GM21825 (cell line): ENCODE results near the gene APBB1IP.
"Not testable (repeated sequence)": the region's sequence is repeated elsewhere in the genome, so short reads cannot be mapped to it uniquely, and the experiment has no call there.

Experiments used
- ATAC-seq: cut with Tn5 transposase; IDR thresholded peaks from one replicate; pipeline ENCODE4 v1.9.1; 2021; ENCODE audit warnings: mild to moderate bottlenecking, moderate library complexity; ENCODE audit not compliant: unreplicated experiment

The APBB1IP gene

DNA sequence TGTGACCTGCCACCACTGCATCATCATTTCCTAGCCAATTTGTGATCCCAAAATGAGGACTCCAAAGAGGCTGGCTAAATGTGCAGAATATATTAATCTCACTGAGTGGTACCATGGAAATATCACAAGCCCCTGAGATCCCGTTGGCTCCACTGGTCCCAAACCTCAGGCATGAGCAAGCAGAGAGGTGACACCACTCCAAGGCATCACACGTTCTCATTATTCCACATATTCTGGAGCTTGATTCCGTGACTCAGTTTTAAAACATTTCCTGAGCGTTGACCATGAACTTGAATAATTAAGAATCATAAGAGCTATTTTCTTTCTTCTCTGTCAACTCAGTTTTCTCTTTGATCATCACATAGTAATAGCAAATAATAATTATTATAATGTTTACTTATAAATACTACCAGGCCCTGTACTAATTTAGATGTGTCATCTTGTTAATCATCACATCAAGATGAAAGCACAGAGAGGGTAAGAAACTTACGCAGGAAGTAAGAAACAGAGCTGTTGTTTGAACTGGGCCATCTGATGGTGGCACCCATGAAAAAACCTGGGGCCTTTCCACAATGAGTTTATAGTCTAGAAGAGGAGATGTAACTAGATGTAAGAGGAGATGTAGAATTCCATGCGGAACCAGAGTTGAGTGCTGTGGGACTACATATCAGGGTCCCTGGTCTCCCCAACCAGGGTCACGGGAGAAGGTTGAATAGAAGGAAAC lies 3.5 kb downstream of the APBB1IP start:
- ATAC-seq = no peak

DNA sequence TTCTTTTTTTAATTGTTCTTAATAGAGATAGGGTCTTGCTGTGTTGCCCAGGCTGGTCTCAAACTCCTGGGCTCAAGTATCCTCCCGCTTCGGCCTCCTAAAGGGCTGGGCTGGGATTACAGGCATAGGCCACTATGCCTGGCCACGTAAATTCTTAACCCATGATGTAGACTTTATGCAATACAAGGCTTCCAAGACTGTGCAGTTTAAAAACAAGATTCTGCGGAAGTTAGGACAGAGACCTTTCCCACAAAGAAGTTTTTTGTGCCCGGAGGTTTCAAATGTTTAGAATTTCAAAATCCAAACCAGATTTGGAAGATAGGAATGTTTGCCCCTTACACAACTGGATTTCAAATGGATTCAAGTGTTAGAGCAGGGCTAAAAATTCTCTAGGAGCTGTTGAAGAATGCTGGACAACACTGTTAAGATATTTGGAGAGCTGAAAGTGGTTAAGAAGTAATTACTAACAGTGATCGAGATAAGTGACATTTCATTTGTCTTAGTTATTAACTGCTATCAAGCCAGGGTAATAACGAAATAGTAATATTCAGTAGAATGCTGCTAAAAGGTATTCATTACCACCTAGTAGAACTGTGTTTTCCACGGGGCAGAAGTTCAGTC lies 7.4 kb downstream of the APBB1IP start:
- no peak for ATAC-seq

DNA sequence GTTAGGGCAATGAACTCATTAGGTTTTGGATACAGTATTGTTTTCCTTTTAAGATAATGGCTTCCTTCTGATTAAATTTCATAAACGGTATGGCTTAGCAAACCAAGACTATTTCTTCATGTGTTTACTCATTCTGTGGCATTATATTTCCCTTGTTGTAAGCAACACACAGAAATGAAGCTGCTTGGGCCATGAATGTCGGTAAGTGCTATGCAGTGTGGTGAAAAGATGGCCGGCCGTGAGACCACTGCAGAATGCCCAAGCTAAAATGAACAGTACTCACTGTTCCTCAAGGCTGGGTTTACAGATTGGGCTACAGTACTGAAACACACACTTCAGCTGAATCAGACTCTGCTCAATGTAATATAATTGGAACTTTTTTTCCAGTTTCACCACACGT lies 8.1 kb downstream of the APBB1IP start:
- ATAC-seq = no peak

DNA sequence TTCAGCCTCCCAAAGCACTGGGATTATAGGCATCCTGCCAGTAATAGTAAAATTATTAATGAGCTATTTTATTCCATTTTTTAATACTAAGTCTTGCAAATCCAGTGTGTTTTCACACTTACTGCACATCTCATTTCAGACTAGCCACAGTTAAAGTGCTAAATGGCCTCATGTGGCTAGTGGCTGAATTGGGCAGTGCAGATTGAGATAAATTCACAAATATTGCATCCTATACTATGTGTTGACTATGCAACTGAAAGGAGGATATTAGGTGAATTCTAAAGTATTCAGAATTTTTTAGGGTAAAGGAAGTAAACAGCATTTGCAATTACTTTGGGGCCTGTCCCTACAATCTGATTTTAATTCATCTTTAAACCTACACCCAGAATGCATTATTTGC lies 10.2 kb downstream of the APBB1IP start:
- peak; percentile 22 for ATAC-seq

- ATAC-seq = peak; percentile 85
Measured at GRCh38 chr10:26448706-26449435, 10.7 kb downstream of the APBB1IP start.

DNA sequence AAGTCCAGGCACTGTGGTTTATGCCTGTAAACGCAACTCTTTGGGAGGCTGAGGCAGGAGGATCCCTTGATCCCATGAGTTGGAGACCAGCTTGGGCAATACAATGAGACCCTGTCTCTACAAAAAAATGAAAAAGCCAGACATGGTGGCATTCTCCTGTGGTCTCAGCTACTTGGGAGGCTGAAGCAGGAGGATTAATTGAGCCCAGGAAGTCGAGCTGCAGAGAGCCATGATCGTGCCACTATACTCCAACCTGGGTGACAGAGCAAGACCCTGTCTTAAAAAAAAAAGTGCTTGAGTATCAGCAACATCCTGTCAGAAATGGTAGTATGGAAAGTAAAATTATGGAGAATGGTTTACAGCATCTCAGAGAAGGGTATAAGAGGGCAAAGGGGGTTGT lies 11.6 kb downstream of the APBB1IP start:
- ATAC-seq = no peak

DNA sequence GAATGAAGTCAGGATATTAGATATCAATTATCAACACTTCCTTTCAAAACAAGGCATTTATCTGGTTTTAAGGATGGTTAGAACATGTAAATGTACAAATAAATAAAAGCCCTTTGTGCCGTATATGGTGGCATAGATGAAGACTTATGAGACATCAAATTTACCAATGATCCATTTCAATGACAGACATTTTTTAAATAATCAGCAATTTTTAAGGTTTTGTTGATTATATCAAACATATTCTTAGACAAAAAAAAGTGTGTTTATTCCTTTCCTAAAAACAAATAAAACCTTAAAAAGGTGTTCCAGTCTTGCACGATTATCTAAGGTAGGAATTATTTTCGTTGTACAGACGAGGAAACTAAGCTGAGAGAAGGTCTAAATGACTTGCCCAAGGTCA lies 13.8 kb downstream of the APBB1IP start:
- no peak for ATAC-seq

- ATAC-seq = no peak
Measured at GRCh38 chr10:26453850-26454249, 15.7 kb downstream of the APBB1IP start.

DNA sequence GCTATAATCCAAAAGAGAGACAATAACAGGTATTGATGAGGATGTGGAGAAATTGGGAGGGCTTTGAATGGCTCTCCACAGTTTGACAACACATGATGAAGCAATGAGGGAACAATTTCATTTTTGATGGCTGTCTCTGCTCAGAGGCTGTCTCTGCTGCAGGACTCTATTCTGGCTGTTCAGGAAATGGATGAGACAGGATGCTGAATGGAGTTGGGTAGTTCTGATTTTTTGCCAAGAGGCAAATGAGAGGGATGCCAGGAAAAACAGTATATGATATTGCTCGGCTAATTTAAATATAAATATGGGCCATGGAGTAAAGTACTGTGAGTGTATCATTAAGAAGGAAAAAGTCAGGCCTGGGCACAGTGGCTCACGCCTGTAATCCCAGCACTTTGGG lies 16.8 kb downstream of the APBB1IP start:
- no peak for ATAC-seq

DNA sequence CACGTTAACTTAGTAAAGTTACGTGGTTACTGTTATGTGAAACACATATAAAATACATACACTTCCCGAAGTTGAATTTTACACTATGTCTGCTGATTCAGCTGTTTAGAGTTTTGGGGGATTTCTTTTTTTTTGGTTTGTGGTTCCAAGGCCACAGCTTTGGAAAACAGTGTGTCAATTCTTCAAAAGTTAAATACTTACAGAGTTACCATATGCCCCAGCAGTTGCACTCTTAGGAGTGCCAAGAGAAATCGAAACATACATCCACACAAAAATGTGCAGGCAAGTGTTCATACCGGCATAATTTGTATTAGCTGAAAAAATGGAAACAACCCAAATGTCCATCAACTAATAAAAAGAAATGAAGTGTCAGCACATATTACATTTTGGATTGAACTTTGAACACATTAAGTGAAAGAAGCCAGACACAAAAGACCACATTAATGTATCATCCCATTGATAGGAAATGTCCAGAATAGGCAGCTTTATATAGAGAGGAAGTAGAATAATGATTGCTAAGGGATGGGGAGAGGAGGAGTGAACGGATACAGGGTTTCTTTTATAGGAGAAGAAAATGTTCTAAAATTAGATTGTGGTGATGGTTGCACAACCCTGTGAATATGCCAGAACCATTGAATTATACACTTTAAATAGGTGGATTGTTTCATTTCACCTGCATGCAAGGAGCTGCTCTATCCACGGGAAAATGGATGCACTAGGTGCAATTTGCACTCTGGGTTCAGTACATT lies 17.6 kb downstream of the APBB1IP start:
- no peak for ATAC-seq

DNA sequence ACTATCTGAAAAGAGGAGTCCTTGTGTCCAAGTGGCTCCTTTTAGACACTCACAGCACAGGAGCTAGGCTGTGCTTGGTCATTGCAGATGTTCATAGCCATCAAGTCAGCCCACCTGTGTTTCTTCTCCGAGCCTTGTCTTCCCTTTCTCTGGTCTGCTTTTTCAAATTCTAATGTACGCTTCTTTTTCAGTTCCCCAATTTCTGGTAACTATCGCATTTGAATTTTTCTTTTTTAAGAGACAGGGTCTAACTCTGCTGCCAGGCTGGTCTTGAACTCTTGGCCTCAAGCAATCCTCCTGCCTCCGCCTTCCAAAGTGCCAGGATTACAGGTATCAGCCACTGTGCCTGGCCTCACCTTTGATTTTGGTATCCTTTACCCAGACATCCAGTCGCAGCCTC lies 18.9 kb downstream of the APBB1IP start:
- ATAC-seq = peak; percentile 86

- ATAC-seq = no peak
Measured at GRCh38 chr10:26460736-26461135, 22.6 kb downstream of the APBB1IP start.

DNA sequence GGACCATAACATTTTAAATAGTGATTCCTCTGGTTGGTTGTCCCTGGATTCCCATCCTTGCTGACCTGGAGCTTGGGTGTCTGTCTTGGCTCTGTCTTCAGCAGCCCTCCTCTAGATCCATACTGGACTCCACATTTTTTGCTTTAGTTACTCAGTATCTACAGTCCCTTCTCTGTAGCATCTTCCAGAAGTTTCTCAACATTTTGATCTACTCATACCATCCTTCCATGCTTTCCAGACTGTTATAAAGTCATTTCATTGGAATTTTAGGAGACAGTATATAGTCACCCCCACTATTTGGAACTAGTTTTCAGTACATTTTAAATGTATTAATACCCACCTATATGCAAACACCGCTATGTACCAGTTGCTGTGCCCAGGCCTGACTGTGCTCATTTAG lies 25.8 kb downstream of the APBB1IP start:
- ATAC-seq = no peak

DNA sequence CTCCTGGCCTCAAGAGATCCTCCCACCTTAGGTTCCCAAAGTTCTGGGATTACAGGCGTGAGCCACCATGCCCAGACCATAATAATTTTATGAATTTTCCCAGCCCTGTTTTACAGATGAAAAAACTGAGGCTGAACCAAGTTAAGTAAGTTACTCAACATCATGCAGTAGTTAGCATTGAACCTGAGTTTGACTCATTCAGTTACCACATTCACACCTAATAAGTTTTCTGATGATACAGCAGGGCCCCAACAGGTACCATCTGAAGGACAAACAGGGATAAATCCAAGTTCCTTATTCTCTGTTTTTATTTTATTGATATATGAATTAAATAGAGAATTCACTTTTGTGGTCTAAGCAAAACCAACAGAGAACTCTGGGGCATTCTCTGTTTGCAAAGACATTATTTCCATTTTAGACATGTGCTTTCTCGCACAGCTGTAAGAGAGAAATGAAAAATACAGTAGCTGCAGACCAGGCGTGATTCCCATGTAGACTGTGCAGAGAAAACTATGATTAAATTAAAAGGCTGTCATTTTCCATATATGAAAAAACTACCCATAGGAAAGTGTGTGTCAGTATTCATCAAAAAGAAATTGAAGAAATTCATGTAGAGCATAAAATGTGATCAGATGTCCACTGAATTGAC lies 26.6 kb downstream of the APBB1IP start:
- no peak for ATAC-seq

DNA sequence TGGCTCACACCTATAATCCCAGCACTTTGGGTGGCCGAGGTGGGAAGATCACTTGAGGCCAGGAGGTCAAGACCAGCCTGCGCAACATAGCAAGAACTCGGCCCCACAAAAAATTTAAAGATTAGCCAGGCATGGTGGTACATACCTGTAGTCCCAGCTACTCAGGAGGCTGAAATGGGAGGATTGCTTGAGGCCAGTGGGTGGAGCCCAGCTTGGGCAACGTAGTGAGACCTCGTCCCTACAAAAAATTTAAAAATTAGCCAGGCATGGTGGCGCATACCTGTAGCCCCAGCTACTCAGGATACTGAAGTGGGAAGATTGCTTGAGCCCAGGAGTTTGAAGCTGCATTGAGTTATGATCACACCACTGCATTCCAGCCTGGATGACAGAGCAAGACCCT lies 28.4 kb downstream of the APBB1IP start:
- ATAC-seq = not testable (repeated sequence)

GRCh38 chr10:26467639-26468038 lies 29.5 kb downstream of the APBB1IP start:
- no peak for ATAC-seq

GRCh38 chr10:26468291-26468690 lies 30.1 kb downstream of the APBB1IP start:
- no peak for ATAC-seq

DNA sequence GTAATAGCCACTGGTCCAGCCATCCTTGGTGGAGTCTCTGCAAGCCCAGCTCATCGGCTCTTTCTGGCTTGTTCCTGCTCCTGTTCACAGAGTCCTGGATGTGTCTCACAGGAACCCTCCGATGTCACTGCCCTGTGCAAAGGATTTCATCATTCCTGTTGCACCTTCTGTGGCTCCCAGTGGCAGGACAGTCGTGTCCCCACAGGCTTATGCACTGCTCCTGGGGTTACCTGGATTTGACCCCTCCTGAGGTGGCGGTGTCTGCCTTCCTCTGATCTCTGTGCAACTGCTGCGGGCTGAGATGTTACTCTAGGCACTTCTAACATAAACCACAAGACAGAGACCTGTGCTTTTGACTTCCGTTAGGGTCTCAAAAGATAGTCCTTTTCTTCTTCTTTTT lies 30.6 kb downstream of the APBB1IP start:
- peak; percentile 56 for ATAC-seq

DNA sequence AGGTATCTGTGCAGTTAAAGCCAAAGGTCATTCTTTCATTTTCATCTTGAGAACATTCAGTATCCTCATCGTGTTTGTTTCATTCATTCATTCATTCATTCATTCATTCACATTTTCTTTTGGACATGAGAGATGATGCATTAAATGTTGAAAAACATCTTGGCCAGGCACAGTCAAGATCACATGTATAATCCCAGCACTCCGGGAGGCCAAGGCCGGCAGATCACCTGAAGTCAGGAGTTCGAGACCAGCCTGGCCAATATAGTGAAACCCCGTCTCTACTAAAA lies 34.3 kb downstream of the APBB1IP start:
- no peak for ATAC-seq

GRCh38 chr10:26474026-26474425 lies 35.9 kb downstream of the APBB1IP start:
- ATAC-seq = no peak

GRCh38 chr10:26474845-26475244 lies 36.7 kb downstream of the APBB1IP start:
- not testable (repeated sequence) for ATAC-seq
